Activated CD8-positive, alpha-beta memory T cell treated with anti-CD3 and anti-CD28 coated beads, Interleukin-2, amount 50 U/mL, for 24 hours (primary cell): ENCODE measurements around the gene KHK.
A peak's percentile ranks its signal among the peaks of the same experiment; 100 is the strongest.
"Not testable (repeated sequence)": the region's sequence is repeated elsewhere in the genome, so short reads cannot be mapped to it uniquely, and the experiment has no call there.

Source experiments
- DNase-seq: peaks from one replicate; pipeline ENCODE4 v3.0.0-alpha.2; 2020; ENCODE audit errors: extremely low read depth

The KHK gene

GRCh38 chr2:27059141-27059820 lies 27.3 kb upstream of the KHK start:
- DNase-seq: no peak

DNA sequence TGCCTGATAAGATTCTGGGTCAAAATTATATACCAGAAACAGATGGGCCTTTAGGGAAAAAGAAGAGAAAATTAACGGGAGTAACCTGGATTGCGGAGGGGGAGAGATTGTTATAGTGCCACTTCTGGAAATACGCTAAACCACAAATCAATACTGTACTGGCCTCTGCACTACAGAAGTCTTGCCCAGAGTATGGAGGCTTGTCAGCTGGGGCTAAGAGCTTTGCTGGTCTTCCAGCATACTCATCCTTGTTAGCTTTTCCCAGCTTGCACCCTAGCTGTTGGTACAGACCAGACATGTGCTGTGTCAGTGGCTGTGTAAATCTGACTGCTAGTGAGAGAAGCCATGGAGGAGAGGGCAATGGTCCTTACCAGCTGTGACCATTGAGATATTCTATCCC lies 26.2 kb upstream of the KHK start:
- DNase-seq: no peak

GRCh38 chr2:27065128-27065527 lies 21.4 kb upstream of the KHK start:
- no peak for DNase-seq

- DNase-seq: no peak
Measured at GRCh38 chr2:27067385-27067784, 19.2 kb upstream of the KHK start.

- no peak for DNase-seq
Measured at GRCh38 chr2:27069436-27069835, 17.1 kb upstream of the KHK start.

DNA sequence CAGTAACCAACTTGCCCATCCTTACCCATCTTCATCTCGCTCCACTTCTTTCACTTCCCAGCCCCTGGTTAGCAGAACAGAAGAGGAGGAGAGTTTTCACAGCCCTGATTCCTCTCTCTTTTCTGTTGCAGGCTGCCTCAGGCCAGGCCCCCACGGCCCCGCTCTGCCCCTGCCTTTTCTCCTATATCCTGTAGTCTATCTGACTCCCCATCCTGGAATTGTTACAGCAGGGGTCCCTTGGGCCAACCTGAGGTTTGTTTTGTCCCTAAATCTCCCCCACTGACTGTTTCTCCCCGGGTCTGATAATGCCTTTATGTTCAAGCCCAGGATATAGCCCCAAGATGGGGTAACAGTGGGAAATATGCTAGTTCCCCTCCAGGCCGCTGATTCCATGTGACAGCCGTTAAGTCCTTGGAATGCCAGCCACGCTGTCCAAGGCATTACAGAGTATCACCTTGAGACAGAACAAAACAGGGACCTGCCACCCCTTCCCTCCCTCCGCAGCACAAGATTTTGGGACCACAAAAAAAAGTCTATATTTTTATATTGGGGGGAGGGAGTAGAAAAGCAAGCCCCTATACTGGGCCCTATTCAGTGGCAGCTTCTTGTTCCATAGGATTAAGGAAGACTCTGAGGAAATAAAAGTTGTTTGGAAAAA lies 16.5 kb upstream of the KHK start:
- DNase-seq: no peak

DNA sequence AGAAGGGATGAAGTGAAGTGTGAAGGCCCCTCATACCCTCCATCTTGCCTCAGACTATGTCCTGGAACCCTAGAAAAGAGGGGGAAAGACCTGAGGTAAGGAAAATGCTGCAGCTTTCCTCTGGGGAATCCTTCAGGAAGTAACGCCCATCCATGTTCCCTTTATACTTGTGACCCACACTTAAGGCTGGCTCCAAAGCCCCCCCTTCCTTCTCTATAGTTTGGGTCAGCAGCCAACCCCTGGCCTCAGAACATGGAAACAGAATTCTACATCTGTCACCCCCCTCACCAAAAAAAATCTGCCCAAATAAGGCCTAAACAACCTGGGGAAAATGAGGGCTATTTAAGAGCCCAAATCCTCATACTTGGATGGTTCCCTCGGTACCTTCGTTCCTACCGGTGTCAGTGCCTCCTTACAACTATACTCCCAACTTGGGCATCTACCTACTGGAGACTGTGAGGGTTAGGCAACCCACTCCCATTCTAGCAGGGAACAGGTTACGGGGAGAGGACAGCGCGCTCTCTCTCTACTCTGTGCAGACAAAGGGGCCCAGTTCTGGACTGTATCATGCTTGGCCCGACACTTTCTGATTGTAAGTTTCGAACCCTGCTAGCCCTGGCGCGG lies 15.8 kb upstream of the KHK start:
- no peak for DNase-seq

DNA sequence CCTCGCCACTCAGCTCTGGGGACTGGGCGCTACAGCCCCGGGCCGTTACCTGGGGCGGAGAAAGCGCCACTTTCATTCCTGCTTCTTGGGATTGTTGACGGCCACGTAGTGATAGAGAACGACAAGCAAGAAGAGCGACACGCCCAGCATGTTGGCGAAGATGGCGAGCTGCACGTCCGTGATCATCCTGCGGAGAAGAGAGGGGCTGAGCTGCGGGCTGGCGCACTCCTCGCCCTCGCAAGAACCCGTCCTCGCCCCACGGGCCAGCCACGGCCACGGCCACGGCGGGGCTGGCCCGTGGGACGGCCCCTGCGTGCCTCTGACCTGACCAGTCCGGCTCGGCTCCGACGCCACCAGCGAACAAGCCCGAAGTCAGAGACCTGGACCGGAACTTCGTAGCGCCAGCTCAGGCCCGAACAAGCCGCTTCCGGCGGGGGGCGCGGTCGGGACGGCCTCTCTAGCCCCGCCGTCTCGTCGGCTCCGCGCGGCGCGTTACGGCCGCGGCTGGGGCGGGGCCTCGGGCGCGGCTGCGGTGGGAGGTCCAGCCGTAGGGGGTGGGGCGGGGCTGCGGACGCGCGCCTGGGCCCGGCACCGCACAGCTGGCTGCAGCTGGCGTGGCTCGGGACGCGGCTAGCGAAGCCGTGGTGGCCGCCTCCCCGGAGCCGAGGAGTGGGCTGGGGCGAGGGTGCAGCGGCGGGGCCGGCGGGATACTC lies 15.1 kb upstream of the KHK start, which contains the start of gene OST4:
Gene OST4, minus strand, starts transcription at position 378 of the 713 bp plus-strand sequence.
- DNase-seq: peak; percentile 70

GRCh38 chr2:27071990-27072830 lies 14.4 kb upstream of the KHK start:
- DNase-seq: no peak

GRCh38 chr2:27072920-27073319 lies 13.7 kb upstream of the KHK start:
- no peak for DNase-seq

DNA sequence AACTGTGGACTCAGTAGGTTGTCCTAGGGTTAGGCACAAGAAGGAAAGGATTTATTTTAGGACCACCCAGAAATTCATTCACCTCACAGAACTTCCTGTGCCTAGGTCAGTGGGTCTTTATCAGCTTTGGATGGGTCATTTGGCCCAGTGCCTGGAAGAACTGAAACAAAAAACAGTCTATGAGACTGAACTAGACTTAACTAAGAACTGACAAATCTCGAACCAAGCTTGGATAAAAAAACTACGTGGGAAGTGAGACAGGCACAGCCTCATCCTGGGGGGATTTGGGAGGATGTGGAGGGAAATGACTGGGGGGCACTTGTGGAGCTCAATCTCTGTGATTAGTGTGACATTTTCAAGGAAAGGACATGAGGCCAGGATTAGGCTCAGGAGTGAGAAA lies 12.8 kb upstream of the KHK start:
- DNase-seq: no peak

- no peak for DNase-seq
Measured at GRCh38 chr2:27074738-27075565, 11.6 kb upstream of the KHK start.

DNA sequence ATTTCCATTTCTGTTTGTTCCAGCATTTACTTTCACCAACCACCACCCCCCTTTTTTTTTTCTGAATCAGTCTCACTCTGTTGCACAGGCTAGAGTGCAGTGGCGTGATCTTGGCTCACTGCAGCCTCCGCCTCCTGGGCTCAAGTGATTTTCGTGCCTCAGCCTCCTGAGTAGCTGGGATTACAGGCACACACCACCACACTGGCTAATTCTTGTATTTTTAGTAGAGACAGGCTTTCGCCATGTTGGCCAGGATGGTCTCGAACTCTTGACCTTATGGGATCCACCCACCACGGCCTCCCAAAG lies 11.1 kb upstream of the KHK start:
- DNase-seq: not testable (repeated sequence)

- DNase-seq: no peak
Measured at GRCh38 chr2:27076323-27076722, 10.2 kb upstream of the KHK start.

DNA sequence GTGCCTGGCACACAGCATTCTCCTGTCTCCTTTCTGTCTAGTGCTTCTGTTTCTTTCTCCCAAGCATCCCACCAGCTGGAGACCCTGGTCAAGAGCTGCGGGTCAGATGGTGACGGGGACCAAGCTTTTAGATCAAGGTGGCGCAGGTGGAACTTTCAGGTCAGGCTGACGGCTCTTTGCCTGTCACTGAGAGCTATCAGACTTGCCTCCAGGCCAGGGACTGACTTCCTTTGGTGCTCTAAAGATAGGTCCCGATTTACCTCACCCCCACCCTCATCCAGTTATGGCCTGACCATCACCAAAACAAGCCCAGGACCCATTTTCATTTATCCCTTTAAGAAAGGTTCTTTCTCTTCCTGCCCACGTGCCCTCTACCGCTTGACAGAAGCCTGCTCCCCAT lies 9.3 kb upstream of the KHK start:
- no peak for DNase-seq

DNA sequence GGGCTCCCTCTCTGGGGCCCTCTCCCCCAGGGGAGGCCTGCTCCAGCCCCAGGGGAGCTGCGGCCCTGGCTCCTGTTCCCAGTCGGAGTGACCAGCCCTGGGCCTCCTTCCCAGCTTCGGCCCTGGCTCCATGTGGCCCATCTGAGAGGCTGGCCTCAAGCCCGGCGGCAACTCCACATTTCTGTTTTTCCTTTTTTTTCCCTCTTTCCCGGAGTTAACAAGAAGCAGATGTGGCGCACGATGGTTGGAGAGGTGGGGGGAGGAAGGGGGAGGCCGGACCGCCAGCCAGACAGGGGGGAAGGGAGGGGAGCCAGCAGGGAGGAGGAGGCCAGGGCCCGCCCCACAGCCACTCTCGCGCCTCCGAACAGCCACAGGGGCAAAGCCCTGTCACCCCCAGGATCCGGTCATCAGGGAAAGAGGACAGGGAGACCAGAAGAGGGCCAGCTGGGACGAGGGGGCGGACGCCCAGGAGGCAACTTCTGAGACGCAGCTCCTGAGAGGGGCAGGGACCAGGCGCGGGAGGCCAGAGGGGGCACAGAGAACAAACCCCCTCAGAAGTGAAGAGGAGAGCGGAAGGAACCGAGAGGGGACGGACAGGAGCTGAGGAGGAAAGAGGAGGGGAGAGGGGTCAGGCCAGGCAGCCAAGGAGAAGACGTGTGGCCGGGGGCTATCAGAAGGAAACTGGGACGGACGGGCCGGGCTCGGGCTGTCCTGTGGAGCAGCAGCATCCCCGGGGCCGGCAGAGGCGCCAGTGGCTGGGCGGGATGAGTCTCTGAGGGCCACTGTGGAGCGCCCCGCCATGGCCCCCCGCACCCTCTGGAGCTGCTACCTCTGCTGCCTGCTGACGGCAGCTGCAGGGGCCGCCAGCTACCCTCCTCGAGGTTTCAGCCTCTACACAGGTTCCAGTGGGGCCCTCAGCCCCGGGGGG lies 8.0 kb upstream of the KHK start, which contains the start of gene EMILIN1:
Gene EMILIN1, plus strand, starts transcription at position 349 of the 928 bp plus-strand sequence. Its CDS starts 451 bp downstream, at position 800.
- no peak for DNase-seq

DNA sequence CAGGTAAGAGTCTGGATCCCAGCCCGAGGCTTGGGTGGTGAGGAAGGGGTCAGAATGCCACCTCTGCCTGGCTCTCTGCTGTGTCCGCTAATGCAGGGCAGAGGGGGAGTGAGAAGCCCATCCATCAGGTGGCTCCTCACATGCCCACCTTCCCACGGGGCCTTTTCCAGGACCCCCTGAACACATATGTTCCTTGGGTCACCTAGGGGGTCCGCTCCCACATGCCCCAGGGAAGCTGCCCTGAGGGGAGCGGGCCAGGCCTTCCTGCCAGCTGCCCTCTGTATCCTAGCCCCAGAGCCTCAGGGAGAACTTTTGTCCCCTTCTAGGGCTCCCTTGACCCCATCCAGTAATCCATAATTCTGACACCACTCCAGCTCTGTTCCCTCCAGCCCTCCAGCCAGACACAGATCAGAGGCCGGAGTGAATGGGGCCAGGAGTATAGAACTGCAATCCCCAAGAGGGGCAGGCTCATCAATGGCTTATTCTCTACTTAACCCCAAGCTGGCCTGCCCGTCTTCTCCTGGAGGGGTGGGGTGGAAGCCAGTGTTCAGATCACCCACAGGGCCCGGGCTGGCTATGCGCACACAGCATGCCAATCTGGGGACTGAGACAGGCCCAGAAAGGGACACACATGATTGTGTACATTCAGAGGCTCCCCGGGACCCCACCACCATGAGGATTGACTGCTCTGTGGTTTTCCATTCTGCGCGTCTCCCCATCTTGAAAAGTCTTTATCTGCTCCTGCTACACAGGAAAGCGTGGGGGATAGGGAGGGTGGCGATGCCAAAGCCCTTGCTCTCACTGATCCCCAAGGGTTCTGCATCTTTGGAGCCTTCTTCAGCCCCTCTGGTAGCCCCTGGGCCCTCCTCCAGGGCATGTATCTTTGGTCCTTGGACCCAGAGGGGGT lies 7.1 kb upstream of the KHK start:
- DNase-seq: no peak

DNA sequence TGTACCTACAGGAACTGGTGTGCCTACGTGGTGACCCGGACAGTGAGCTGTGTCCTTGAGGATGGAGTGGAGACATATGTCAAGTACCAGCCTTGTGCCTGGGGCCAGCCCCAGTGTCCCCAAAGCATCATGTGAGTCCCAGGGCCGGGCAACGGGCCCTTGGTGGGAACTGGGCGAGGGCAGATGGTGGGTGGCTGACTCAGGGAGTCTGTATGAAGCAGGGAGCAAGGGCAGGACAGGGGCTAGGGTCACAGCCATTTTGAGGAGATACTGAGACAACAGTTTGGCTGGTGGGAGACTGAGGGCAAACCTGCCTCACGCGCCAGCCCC lies 6.5 kb upstream of the KHK start:
- DNase-seq: no peak

DNA sequence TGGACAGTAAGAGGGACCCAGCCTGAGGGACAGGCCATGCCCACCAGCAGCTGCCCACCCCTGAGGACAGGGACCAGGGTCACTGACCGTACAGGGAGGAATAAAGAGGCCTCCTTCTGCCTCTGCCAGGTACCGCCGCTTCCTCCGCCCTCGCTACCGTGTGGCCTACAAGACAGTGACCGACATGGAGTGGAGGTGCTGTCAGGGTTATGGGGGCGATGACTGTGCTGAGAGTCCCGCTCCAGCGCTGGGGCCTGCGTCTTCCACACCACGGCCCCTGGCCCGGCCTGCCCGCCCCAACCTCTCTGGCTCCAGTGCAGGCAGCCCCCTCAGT lies 6.0 kb upstream of the KHK start:
- no peak for DNase-seq
